IMR-90 (cell line): ENCODE measurements around the gene TYSND1. TPM values are rescaled to one million over a fixed set of nuclear protein-coding genes. Genes with fewer than 3 reads are reported as not detected.

Experiments
- ATAC-seq: fragments of 200-7000 bp; cut with Tn5 transposase; 2 replicates; pipeline ENCODE4 v1.9.1; 2020; ENCODE audit warnings: low read depth, mild to moderate bottlenecking, moderate library complexity
- BruUV-seq: library from RNA; stranded (reverse); fragments of 400-500 nt; replicated peaks from 2 replicates; lab custom pipeline; 2021; lab: Mats Ljungman, UMichigan
- CTCF ChIA-PET: fragments of 300-600 bp; formaldehyde crosslinking; extraction: SDS; loops from one replicate; lab custom pipeline; 2021; ENCODE audit warnings: antibody characterized with exemption; lab: Yijun Ruan, JAX
- POLR2A ChIA-PET: fragments of 300-600 bp; sonication (Branson Sonifier 250); formaldehyde crosslinking; loops from one replicate; lab custom pipeline; 2022; ENCODE audit warnings: antibody characterized with exemption; ENCODE audit not compliant: unreplicated experiment; lab: Charles Lee
- DNase-seq: peaks from one replicate; pipeline ENCODE4 v3.0.0; 2013
- H2AFZ ChIP-seq: replicated peaks from 2 replicates; pipeline ENCODE3; 2013; ENCODE audit warnings: low read length, mild to moderate bottlenecking; ENCODE audit not compliant: poor library complexity
- H2AK5ac ChIP-seq: 2 replicates; pipeline ENCODE4 v1.6.1; 2013; ENCODE audit warnings: low read depth, low read length, inconsistent platforms
- H2AK9ac ChIP-seq: replicated peaks from 2 replicates; pipeline ENCODE3; 2013; ENCODE audit warnings: mild to moderate bottlenecking, low read depth, low read length, moderate library complexity; ENCODE audit not compliant: poor library complexity
- H2BK120ac ChIP-seq: 2 replicates; pipeline ENCODE4 v1.6.1; 2013; ENCODE audit warnings: low read depth, low read length, inconsistent platforms
- H2BK15ac ChIP-seq: 3 replicates; pipeline ENCODE4 v1.6.1; 2013; ENCODE audit warnings: low read depth, low read length, inconsistent platforms
- H2BK20ac ChIP-seq: 2 replicates; pipeline ENCODE4 v1.6.1; 2013; ENCODE audit warnings: low read depth, mild to moderate bottlenecking, inconsistent platforms, low read length, moderate library complexity
- H2BK5ac ChIP-seq: 2 replicates; pipeline ENCODE4 v1.6.1; 2013; ENCODE audit warnings: mild to moderate bottlenecking, low read depth, low read length, inconsistent platforms; ENCODE audit not compliant: poor library complexity, severe bottlenecking
- H3K14ac ChIP-seq: replicated peaks from 2 replicates; pipeline ENCODE4 v1.6.1; 2013; ENCODE audit warnings: low read depth, low read length, inconsistent platforms
- H3K18ac ChIP-seq: 2 replicates; pipeline ENCODE4 v1.6.1; 2013; ENCODE audit warnings: low read depth, low read length, control low read depth
- H3K23ac ChIP-seq: 2 replicates; pipeline ENCODE4 v1.6.1; 2013; ENCODE audit warnings: low read depth, low read length, inconsistent platforms
- H3K27ac ChIP-seq: 2 replicates; pipeline ENCODE4 v1.5.1; 2013; ENCODE audit warnings: mild to moderate bottlenecking, control low read depth, low read length; ENCODE audit not compliant: insufficient read depth
- H3K27me3 ChIP-seq: 2 replicates; pipeline ENCODE4 v1.6.1; 2013; ENCODE audit warnings: low read length; ENCODE audit not compliant: control insufficient read depth, insufficient read depth
- H3K36me3 ChIP-seq: 2 replicates; pipeline ENCODE4 v1.6.1; 2013; ENCODE audit warnings: low read length, mixed read lengths; ENCODE audit not compliant: control insufficient read depth, insufficient read depth
- H3K4ac ChIP-seq: 2 replicates; pipeline ENCODE4 v1.6.1; 2013; ENCODE audit warnings: low read depth, low read length, inconsistent platforms
- H3K4me1 ChIP-seq: 2 replicates; pipeline ENCODE4 v1.6.1; 2013; ENCODE audit warnings: low read length, mixed read lengths; ENCODE audit not compliant: control insufficient read depth, insufficient read depth
- H3K4me2 ChIP-seq: 2 replicates; pipeline ENCODE4 v1.6.1; 2013; ENCODE audit warnings: low read depth, mild to moderate bottlenecking, control low read depth, low read length, moderate library complexity
- H3K4me3 ChIP-seq: 2 replicates; pipeline ENCODE4 v1.5.1; 2013; ENCODE audit warnings: low read depth, mild to moderate bottlenecking, control low read depth, low read length, moderate library complexity; ENCODE audit not compliant: insufficient read depth
- H3K56ac ChIP-seq: 2 replicates; pipeline ENCODE4 v1.6.1; 2013; ENCODE audit warnings: low read length, inconsistent platforms; ENCODE audit not compliant: insufficient read depth; ENCODE audit errors: extremely low read depth
- H3K79me1 ChIP-seq, 2 experiments: 2 replicates each; pipeline ENCODE4 v1.6.1; 2013; ENCODE audit warnings: low read length in 2 of 2, inconsistent platforms in 1 of 2, low read depth in 1 of 2
- H3K9ac ChIP-seq: 2 replicates; pipeline ENCODE4 v1.6.1; 2013; ENCODE audit warnings: low read depth, low read length, control low read depth
- H3K9me1 ChIP-seq: 2 replicates; pipeline ENCODE4 v1.6.1; 2013; ENCODE audit warnings: low read length, inconsistent platforms; ENCODE audit not compliant: insufficient read depth
- H3K9me3 ChIP-seq: 2 replicates; pipeline ENCODE4 v1.6.1; 2013; ENCODE audit warnings: low read length; ENCODE audit not compliant: control insufficient read depth, insufficient read depth
- H4K20me1 ChIP-seq: 2 replicates; pipeline ENCODE4 v1.6.1; 2013; ENCODE audit warnings: low read length, inconsistent platforms; ENCODE audit not compliant: insufficient read depth
- H4K5ac ChIP-seq: 2 replicates; pipeline ENCODE4 v1.6.1; 2013; ENCODE audit warnings: mild to moderate bottlenecking, low read depth, low read length, control low read depth
- H4K8ac ChIP-seq, 2 experiments: 2 replicates each; pipeline ENCODE4 v1.6.1; 2013; ENCODE audit warnings: low read depth in 2 of 2, low read length in 2 of 2, control low read depth in 1 of 2, inconsistent platforms in 1 of 2
- H4K91ac ChIP-seq: 2 replicates; pipeline ENCODE4 v1.6.1; 2013; ENCODE audit warnings: low read depth, low read length, inconsistent platforms; ENCODE audit not compliant: insufficient read depth
- BHLHE40 ChIP-seq: fragments of 150-350 bp; IDR thresholded peaks from 2 replicates; pipeline ENCODE4 v1.6.1; 2016; ENCODE audit warnings: mild to moderate bottlenecking, low read depth, low read length
- CHD1 ChIP-seq: IDR thresholded peaks from 2 replicates; pipeline ENCODE4 v1.6.1; 2012; ENCODE audit warnings: low read depth, low read length, improper control_type of control experiment
- CTCF ChIP-seq: conservative IDR thresholded peaks from 2 replicates; pipeline ENCODE4 v1.5.1; 2012; ENCODE audit warnings: mild to moderate bottlenecking, low read depth, low read length, improper control_type of control experiment
- MAFK ChIP-seq: IDR thresholded peaks from 2 replicates; pipeline ENCODE4 v1.6.1; 2012; ENCODE audit warnings: low read depth, low read length, improper control_type of control experiment
- MXI1 ChIP-seq: IDR thresholded peaks from 2 replicates; pipeline ENCODE4 v1.6.1; 2012; ENCODE audit warnings: low read depth, mild to moderate bottlenecking, low read length, moderate library complexity, borderline replicate concordance
- WGBS, 2 experiments: methylation state at CpG; one replicate each; pipeline versions ENCODE4 v1.1.5 to v1.1.7; 2013; ENCODE audit warnings: missing lambda C conversion rate in 2 of 2; ENCODE audit not compliant: insufficient read length in 1 of 2; ENCODE audit errors: extremely low coverage in 2 of 2; 5-methylcytosine and 5-hydroxymethylcytosine counted together
- dilution Hi-C: fragments of 300-500 bp; cut with HindIII; formaldehyde crosslinking; loops from one replicate; pipeline ENCODE4 v1.14.3; 2018; ENCODE audit warnings: low sequenced_read_pairs; ENCODE audit not compliant: unreplicated experiment
- in situ Hi-C: fragments of 300-500 bp; cut with MboI; formaldehyde crosslinking; loops from 3 replicates; pipeline ENCODE4 v1.14.3; 2019; ENCODE audit warnings: low sequenced_read_pairs, inconsistent platforms, mixed read lengths
- intact Hi-C: fragments of 100-400 bp; cut with micrococcal nuclease; formaldehyde crosslinking; loops from 2 replicates; pipeline ENCODE4 v1.10.0; 2022
- polyA plus RNA-seq, 3 experiments: library from polyadenylated mRNA; depleted of rRNA; stranded (reverse); fragments of >200 nt; gene quantifications; 2 replicates each; pipeline ENCODE4 v1.2.3, GENCODE V29; 2012; ENCODE audit warnings: low replicate concordance in 1 of 3
- total RNA-seq: library from RNA; depleted of rRNA; stranded (reverse); fragments of >200 nt; gene quantifications from 2 replicates; pipeline ENCODE4 v1.2.3, GENCODE V29; 2012

Gene TYSND1
- total and polyA plus RNA-seq, 2 of the 4 experiments (the other 2 are of a cell fraction) = 2.9 to 4.1 TPM

- Histone ChIP-seq H3K36me3 (peaks cover 52% of the 10 kb centered on the region), H3K14ac (no peak overlapping the region), H3K9me3 (no peaks in the 10 kb centered on the region), H2BK120ac (no peak overlapping the region), H2AK9ac (no peak overlapping the region), H3K4me1 (no peaks in the 10 kb centered on the region), H3K27ac (no peak overlapping the region), H3K9me1 (peaks cover 6% of the 10 kb centered on the region; the same call in 1 of the 2 replicates), H4K8ac (no peak overlapping the region), H3K23ac (no peak overlapping the region), H2BK20ac (no peak overlapping the region), H4K5ac (no peak overlapping the region), H4K91ac (no peak overlapping the region), H2BK15ac (no peak overlapping the region), H3K79me1 (peaks cover 0 to 7% of the 10 kb centered on the region in 2 experiments; a peak in 3 of 4 replicates), H3K4me2 (no peak overlapping the region), H3K4me3 (no peak overlapping the region), H3K56ac (no peak overlapping the region), H2AK5ac (no peak overlapping the region), H2BK5ac (no peak overlapping the region), H3K27me3 (no peaks in the 10 kb centered on the region), H4K20me1 (peaks cover 8% of the 10 kb centered on the region), H3K18ac (no peak overlapping the region), H2AFZ (no peak overlapping the region), H3K9ac (no peak overlapping the region), H3K4ac (no peak overlapping the region)
- no peak for DNase-seq
- WGBS, 2 experiments = 100% methylated on average over 2 of the region's 3 CpGs; no CpG with 5 or more reads in 1 of the 2 experiments
- in situ Hi-C loops = no loop called here
- no TSS peak for BruUV-seq
- no peak for ATAC-seq
- TF ChIP-seq CHD1 = no peak
- no peak for TF ChIP-seq MAFK
- no peak for TF ChIP-seq MXI1
- no peak for TF ChIP-seq BHLHE40
- TF ChIP-seq CTCF = no peak
- POLR2A ChIA-PET = no interaction called here
- intact Hi-C loops = no loop called here
- CTCF ChIA-PET = no interaction called here
- dilution Hi-C loops = no loop called here
Measured at GRCh38 chr10:70118196-70118595, 28.3 kb downstream of the TYSND1 start.
